Measurements from ENCODE around the gene SESN1.

The SESN1 gene

DNA sequence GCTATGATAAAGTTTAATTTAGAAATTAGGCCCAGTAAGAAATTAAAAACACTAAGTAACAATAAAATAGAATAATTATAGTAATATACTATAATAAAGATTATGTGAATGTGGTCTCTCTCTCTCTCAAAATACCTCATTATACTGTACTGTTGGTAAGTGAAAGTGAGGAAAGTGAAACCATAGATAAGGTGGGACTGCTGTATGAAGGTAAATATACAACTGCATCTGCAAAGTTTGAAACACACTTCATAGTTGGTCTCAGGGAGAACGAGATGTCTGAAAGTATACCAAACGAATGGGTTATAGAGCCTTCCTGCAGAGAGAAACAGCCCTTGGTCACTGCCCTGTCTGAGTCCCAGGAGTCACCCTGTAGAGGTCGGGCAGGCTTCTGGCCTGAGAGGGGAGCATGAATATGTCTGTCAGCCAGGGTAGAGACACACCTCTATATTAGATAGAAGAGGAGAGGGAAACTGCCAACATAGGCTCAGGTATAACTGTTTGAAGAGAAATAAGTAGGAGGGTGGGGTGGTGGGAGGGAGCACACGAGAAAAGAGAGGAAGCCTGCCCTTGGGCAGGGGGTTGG, 31.8 kb downstream of the SESN1 start:
- Mint-ChIP-seq H3K4me3 (no peak overlapping the region), H3K4me1 (ENCODE audit: low read depth) (peaks cover 28% of the 10 kb centered on the region), H3K9me3 (no peaks in the 10 kb centered on the region), H3K36me3 (ENCODE audit: low read depth) (no peaks in the 10 kb centered on the region), H3K27me3 (peaks cover 2% of the 10 kb centered on the region), H3K27ac (no peak overlapping the region)
- intact Hi-C loops (cut with micrococcal nuclease): no loop called here

DNA sequence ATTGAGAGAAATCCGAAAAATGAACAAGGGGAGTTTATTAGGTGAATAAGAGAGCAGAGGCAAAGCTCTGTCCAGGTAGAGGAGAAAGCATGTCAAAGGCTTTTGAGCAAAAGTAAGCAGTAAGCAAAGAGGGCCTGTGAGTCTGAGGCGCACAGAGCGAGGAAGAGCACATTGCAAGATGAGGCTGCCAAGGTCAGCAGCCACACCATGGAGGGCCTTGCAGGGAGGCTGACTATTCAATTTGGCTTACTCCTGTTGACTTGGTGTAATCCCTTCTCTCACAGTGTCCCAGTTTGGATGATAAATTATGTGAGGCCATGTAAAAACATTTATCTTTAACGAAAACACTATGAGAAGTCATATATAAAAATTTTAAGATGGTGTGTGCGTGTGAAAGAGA, 32.4 kb downstream of the SESN1 start:
- no peak overlapping the region for H3K27ac Mint-ChIP-seq
- H3K4me3 Mint-ChIP-seq: no peak overlapping the region
- H3K36me3 Mint-ChIP-seq (ENCODE audit: low read depth): no peaks in the 10 kb centered on the region
- H3K9me3 Mint-ChIP-seq: no peaks in the 10 kb centered on the region
- peaks cover 28% of the 10 kb centered on the region for H3K4me1 Mint-ChIP-seq (ENCODE audit: low read depth)
- peaks cover 2% of the 10 kb centered on the region for H3K27me3 Mint-ChIP-seq
- intact Hi-C loops (cut with micrococcal nuclease): no loop called here

DNA sequence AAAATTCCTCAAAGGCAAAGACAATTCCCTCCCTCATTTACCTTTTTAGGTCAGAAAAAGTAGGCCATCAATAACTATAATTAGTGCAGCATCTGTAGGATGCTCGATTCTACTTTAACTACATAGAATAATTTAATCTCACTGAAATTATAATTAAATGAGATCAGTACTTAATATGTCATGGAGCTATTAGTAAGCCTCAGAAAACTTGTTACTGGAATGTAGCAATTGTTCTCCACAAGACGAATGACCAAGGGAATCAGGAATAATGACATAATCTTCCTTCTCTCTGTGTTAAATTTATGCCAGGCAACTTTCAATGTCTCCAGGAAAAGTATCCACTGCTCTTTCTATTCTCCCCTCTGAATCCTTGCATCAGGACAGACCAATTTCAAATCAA, 34.1 kb downstream of the SESN1 start:
- H3K36me3 Mint-ChIP-seq (ENCODE audit: low read depth): no peaks in the 10 kb centered on the region
- no peak overlapping the region for H3K4me3 Mint-ChIP-seq
- H3K27me3 Mint-ChIP-seq: no peaks in the 10 kb centered on the region
- intact Hi-C loops (cut with micrococcal nuclease): no loop called here
- no peaks in the 10 kb centered on the region for H3K9me3 Mint-ChIP-seq
- H3K27ac Mint-ChIP-seq: no peak overlapping the region
- peaks cover 34% of the 10 kb centered on the region for H3K4me1 Mint-ChIP-seq (ENCODE audit: low read depth)

DNA sequence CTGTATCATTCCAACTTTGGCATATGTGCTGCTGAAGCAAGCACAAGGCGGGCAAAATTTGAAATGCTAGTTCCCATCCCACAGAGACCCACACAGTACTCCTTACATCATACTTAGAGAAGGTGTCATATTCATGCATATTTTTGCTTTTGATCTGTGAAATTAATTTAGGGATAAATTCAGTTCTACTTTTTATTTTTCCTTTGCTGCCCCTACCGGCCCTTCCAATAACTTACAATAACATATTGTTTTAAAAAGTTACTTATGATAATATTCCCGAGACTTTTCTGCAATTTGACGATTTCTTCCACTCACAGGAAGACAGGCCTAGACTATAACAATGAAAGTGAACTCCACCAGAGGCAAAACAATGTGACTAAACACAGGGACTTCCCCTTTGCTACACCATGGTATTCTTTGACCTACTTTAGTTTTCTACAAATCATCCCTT, 35.0 kb downstream of the SESN1 start:
- Mint-ChIP-seq H3K4me1 (ENCODE audit: low read depth) (peaks cover 28% of the 10 kb centered on the region), H3K27me3 (no peaks in the 10 kb centered on the region), H3K9me3 (no peaks in the 10 kb centered on the region), H3K36me3 (ENCODE audit: low read depth) (no peaks in the 10 kb centered on the region), H3K27ac (peak overlapping the region; percentile 38), H3K4me3 (no peak overlapping the region)
- intact Hi-C loops (cut with micrococcal nuclease): loop anchor here (10.0 kb wide), 1 partner anchor 55 kb away; no protein-coding TSS in a partner anchor

DNA sequence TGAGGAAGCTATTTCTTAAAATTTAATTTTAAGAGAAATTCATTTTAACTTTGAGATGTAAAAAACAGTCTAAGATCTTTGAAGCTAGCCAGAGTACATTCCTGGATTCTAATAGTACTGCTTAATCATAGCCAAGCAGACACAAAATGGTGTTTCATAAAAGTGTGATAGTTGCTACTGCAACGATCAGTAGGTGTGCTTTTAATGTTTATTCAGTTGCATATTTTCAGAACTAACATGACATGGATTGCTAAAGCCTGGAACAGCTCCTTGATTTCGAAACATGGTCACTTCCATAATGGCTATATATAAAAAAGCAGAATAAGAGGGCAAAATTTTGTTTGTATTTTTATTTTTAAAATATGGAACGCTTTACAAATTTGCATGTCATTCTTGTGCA, 35.5 kb downstream of the SESN1 start:
- H3K27me3 Mint-ChIP-seq: no peaks in the 10 kb centered on the region
- H3K36me3 Mint-ChIP-seq (ENCODE audit: low read depth): no peaks in the 10 kb centered on the region
- no peak overlapping the region for H3K27ac Mint-ChIP-seq
- no peak overlapping the region for H3K4me3 Mint-ChIP-seq
- intact Hi-C loops (cut with micrococcal nuclease): loop anchor here (10.0 kb wide), 1 partner anchor 54 kb away; no protein-coding TSS in a partner anchor
- peaks cover 28% of the 10 kb centered on the region for H3K4me1 Mint-ChIP-seq (ENCODE audit: low read depth)
- H3K9me3 Mint-ChIP-seq: no peaks in the 10 kb centered on the region

DNA sequence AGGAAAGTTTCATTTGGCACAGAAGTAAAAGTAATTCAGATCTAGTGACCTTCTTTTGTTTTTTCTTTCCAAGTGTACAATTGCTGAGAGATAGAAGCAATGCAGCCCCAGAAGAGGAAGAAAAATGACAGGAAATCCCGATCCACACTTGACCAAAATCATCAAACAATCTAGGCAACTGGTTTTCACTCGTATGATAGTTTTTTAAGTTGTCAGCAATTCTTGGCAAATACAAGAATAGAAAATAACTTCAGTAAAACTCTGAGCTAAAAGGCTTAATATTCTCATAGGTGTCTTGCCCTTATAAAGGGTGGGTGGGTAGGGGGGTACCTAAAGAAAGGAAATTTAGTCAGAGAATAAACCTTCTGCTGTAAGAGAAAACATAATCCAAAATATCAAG, 36.0 kb downstream of the SESN1 start:
- H3K27ac Mint-ChIP-seq: no peak overlapping the region

DNA sequence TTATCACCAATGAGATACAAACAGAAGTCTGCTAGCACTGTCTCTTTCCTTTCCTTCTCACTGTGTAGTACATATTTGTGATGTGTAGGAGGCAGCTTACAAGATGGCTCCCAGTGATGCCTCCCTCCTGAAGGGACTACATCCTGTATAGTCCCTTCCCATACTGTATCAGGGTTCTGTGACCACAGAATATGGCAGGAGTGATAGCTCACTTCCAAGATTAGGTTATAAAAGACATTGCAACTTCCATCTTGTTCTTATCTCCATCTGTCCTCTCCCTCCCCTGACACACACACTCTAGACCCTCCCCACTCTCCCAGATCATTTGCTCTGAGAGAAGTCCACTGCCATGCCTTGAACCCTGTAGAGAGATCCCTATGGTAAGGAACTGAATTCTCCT, 38.0 kb downstream of the SESN1 start:
- H3K36me3 Mint-ChIP-seq (ENCODE audit: low read depth): no peaks in the 10 kb centered on the region
- intact Hi-C loops (cut with micrococcal nuclease): loop anchor here (10.0 kb wide), 1 partner anchor 52 kb away; no protein-coding TSS in a partner anchor
- peaks cover 28% of the 10 kb centered on the region for H3K4me1 Mint-ChIP-seq (ENCODE audit: low read depth)
- no peak overlapping the region for H3K4me3 Mint-ChIP-seq
- H3K27ac Mint-ChIP-seq: no peak overlapping the region
- no peaks in the 10 kb centered on the region for H3K27me3 Mint-ChIP-seq
- H3K9me3 Mint-ChIP-seq: no peaks in the 10 kb centered on the region

More for the DNA sequence above, 36.0 kb downstream of the SESN1 start:
- no peaks in the 10 kb centered on the region for H3K9me3 Mint-ChIP-seq
- no peak overlapping the region for H3K4me3 Mint-ChIP-seq
- intact Hi-C loops (cut with micrococcal nuclease): loop anchor here (10.0 kb wide), 1 partner anchor 54 kb away; no protein-coding TSS in a partner anchor
- no peaks in the 10 kb centered on the region for H3K27me3 Mint-ChIP-seq
- no peaks in the 10 kb centered on the region for H3K36me3 Mint-ChIP-seq (ENCODE audit: low read depth)
- H3K4me1 Mint-ChIP-seq (ENCODE audit: low read depth): peaks cover 25% of the 10 kb centered on the region

DNA sequence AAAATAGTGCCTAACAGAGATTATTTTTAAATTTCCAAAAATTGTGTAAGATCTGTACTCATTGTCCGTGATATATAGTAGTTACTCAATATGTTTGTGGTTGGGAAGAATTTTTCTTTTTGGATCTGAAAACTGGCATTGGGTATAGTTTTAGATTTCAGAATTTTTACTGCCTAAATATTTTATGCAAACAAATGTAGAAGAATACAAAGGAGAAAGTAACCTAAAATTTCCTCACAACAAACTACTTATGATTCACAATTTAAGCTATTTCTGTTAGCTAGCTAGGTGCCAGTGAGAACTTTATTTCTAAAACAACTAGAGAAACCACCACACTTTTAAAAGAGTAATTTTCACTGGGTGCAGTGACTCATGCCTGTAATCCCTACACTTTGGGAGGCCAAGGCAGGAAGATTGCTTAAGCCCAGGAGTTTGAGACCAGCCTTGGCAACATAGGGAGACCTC, 38.8 kb downstream of the SESN1 start:
- Mint-ChIP-seq H3K4me3 (no peak overlapping the region), H3K36me3 (ENCODE audit: low read depth) (no peaks in the 10 kb centered on the region), H3K9me3 (no peaks in the 10 kb centered on the region), H3K27me3 (no peaks in the 10 kb centered on the region), H3K27ac (no peak overlapping the region), H3K4me1 (ENCODE audit: low read depth) (peaks cover 28% of the 10 kb centered on the region)
- intact Hi-C loops (cut with micrococcal nuclease): loop anchor here (10.0 kb wide), 1 partner anchor 51 kb away; no protein-coding TSS in a partner anchor

DNA sequence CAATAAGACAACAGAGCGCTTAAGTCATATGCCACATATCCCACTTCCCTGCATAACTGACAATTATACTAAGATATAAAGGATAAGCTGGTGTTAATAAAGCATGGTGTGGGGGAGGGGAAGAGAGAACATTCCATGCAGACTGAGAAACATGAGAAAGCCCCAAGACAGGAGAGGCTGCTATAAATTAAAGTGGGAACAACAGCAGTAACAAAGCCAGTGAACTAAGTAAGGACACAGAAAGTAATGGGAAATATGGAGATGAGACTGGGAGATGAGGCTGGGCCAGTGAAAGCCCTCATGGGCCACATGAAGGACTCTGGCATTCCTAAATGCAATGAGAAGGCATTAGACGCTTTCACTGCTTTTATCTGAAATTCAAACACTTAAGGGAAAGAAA, 41.3 kb downstream of the SESN1 start:
- no peaks in the 10 kb centered on the region for H3K36me3 Mint-ChIP-seq (ENCODE audit: low read depth)
- H3K4me1 Mint-ChIP-seq (ENCODE audit: low read depth): peaks cover 22% of the 10 kb centered on the region
- intact Hi-C loops (cut with micrococcal nuclease): loop anchor here (10.0 kb wide), 1 partner anchor 49 kb away; no protein-coding TSS in a partner anchor
- H3K27me3 Mint-ChIP-seq: no peaks in the 10 kb centered on the region
- H3K4me3 Mint-ChIP-seq: no peak overlapping the region
- no peak overlapping the region for H3K27ac Mint-ChIP-seq
- H3K9me3 Mint-ChIP-seq: no peaks in the 10 kb centered on the region

DNA sequence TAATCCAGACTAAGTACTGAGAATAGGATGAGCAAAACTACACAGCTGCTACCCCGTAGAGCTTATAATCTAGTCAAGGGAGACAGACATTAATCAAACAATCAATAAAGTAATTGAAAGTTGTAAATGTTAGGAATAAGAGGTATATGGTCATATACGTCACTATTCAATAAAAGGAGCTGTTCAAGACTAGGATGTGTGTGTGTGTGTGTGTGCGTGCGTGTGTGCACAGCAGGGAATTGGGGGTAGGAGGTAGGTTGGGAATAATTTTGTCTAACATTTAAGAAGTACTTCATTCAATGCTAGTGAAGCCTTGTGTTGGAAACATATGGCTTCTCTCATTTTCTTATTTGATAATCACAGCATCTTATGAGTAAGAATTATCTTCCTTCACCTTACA, 41.8 kb downstream of the SESN1 start:
- no peaks in the 10 kb centered on the region for H3K36me3 Mint-ChIP-seq (ENCODE audit: low read depth)
- no peaks in the 10 kb centered on the region for H3K27me3 Mint-ChIP-seq
- no peaks in the 10 kb centered on the region for H3K9me3 Mint-ChIP-seq
- H3K27ac Mint-ChIP-seq: no peak overlapping the region
- H3K4me3 Mint-ChIP-seq: no peak overlapping the region
- intact Hi-C loops (cut with micrococcal nuclease): loop anchor here (10.0 kb wide), 1 partner anchor 48 kb away; no protein-coding TSS in a partner anchor
- peaks cover 20% of the 10 kb centered on the region for H3K4me1 Mint-ChIP-seq (ENCODE audit: low read depth)

DNA sequence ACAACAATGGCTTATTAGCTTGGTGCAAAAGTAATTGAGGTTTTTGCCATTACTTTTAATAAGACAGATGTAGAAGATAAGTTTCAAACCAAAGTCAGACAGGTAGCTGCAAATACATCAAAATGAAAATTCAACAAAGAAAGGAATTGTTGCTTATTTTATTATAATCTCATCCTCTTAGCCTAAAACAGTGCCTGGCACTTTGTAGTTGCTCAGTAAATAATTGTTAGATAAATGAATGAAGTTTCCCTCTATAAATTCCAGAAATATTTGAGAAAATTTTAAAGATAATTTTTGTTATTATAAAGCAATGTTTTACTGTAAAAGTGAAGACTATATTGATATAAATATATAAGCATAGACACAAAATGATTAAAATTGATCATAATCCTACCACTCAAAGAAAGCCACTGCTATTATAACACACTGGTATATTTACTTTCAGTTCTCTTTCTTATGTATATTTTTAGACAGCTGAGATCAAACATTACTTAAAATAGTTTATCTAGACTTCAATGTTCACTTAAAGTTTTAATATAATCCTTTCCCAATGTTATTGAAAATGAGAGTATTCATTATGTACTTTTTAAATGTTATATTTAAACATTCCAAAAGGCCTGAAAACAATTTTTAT, 42.5 kb downstream of the SESN1 start:
- H3K9me3 Mint-ChIP-seq: no peaks in the 10 kb centered on the region
- H3K27me3 Mint-ChIP-seq: no peaks in the 10 kb centered on the region
- H3K4me3 Mint-ChIP-seq: no peak overlapping the region
- H3K36me3 Mint-ChIP-seq (ENCODE audit: low read depth): no peaks in the 10 kb centered on the region
- peaks cover 20% of the 10 kb centered on the region for H3K4me1 Mint-ChIP-seq (ENCODE audit: low read depth)
- no peak overlapping the region for H3K27ac Mint-ChIP-seq
- intact Hi-C loops (cut with micrococcal nuclease): loop anchor here (10.0 kb wide), 1 partner anchor 47 kb away; no protein-coding TSS in a partner anchor

DNA sequence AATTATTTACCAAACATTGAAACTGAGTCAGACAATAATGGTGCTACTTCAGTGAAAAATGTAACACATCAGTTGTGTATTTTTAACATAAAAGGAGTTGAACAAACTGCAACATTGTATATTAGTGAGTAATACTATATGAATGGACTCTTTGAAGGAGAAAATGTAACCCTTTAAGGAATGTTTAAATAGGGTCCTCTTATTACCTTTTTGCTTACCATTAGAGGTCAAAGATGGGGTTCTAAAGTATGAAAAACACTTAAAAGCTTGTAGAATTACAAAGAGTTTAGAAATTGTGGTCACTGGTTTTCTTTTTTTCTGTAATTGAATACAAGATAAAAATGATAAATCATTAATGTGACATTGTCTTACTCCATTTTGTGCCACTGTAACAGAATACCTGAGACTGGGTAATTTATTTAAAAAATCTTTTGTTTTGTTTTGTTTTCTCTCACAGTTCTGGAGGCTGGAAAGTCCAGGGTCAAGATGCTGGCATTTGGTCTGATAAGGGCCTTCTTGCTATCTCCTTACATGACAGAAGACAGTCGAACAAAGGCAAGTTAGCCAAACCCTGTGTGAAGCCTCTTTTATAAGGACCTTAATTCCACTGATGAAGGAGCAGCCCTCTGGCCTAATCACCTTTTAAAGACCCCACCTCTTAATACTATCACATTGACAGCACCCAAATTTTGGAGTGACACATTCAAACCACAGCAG, 43.2 kb downstream of the SESN1 start:
- H3K27ac Mint-ChIP-seq: no peak overlapping the region
- intact Hi-C loops (cut with micrococcal nuclease): loop anchor here (10.0 kb wide), 1 partner anchor 47 kb away; no protein-coding TSS in a partner anchor
- no peaks in the 10 kb centered on the region for H3K36me3 Mint-ChIP-seq (ENCODE audit: low read depth)
- H3K4me3 Mint-ChIP-seq: no peak overlapping the region
- H3K27me3 Mint-ChIP-seq: no peaks in the 10 kb centered on the region
- H3K9me3 Mint-ChIP-seq: no peaks in the 10 kb centered on the region
- peaks cover 15% of the 10 kb centered on the region for H3K4me1 Mint-ChIP-seq (ENCODE audit: low read depth)

DNA sequence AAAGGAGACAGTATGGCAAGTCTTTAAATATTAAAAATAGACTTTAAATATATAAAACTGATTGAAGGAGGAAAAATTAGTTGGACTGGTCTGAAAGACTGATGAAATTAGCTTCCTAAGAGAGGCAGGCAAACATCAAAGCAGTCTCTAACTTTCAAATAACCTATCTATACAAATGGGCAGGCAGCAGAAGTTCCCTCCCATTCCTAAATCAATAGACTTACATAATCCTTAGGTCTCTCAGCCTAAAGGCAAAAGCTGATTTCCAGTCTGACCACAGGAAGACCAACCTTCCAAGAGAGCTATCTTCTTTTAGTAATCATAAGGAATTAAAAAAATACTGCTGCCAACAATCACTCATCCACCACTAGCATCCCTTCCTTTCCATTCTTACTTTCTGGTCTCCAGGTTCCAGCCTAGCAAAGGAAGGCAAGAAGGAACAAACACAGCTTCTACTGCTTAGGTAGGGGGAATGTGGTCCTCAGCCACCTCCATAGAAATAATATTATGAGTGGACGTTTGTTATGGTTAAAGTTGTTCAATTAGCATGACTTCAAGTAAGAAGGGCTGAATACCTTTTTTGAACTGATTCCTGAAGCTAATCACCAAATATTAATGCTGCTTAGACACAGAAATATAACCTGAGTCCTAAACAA, 44.1 kb downstream of the SESN1 start:
- no peaks in the 10 kb centered on the region for H3K36me3 Mint-ChIP-seq (ENCODE audit: low read depth)
- peaks cover 15% of the 10 kb centered on the region for H3K4me1 Mint-ChIP-seq (ENCODE audit: low read depth)
- no peak overlapping the region for H3K27ac Mint-ChIP-seq
- no peaks in the 10 kb centered on the region for H3K9me3 Mint-ChIP-seq
- no peaks in the 10 kb centered on the region for H3K27me3 Mint-ChIP-seq
- H3K4me3 Mint-ChIP-seq: no peak overlapping the region
- intact Hi-C loops (cut with micrococcal nuclease): loop anchor here (10.0 kb wide), 1 partner anchor 46 kb away; no protein-coding TSS in a partner anchor

All from dendritic cell treated with granulocyte-macrophage colony-stimulating factor and Interleukin-4, amounts not matched to agents 40 ng/mL and 50 ng/mL, for 4 days (primary cell).